Activated B cell treated with CpG ODN at 0.5 μM for 24 hours (primary cell): Measurements from ENCODE around the gene EEF1G. TPM values are rescaled to one million over a fixed set of nuclear protein-coding genes. Genes with fewer than 3 reads are reported as not detected.
A peak's percentile ranks its signal among the peaks of the same experiment; 100 is the strongest.
"Not testable (repeated sequence)": the region's sequence is repeated elsewhere in the genome, so short reads cannot be mapped to it uniquely, and the experiment has no call there.

Experiments used
- ATAC-seq: fragments of 200-7000 bp; cut with Tn5 transposase; one replicate; pipeline ENCODE4 v1.10.0; 2021; ENCODE audit warnings: low read depth, mild to moderate bottlenecking, moderate library complexity
- CTCF ChIA-PET: fragments of 350-600 bp; sonication (Branson Sonifier 250); formaldehyde crosslinking; loops from one replicate; lab custom pipeline; 2021; ENCODE audit warnings: antibody characterized with exemption; lab: Charles Lee
- POLR2A ChIA-PET: fragments of 350-600 bp; sonication (Branson Sonifier 250); formaldehyde crosslinking; loops from one replicate; lab custom pipeline; 2021; ENCODE audit warnings: antibody characterized with exemption; lab: Charles Lee
- DNase-seq: peaks from one replicate; pipeline ENCODE4 v3.0.0; 2022
- H3K27ac Mint-ChIP-seq: one replicate; pipeline ENCODE4 v1.8.0; 2020; ENCODE audit warnings: mixed read lengths
- H3K27me3 Mint-ChIP-seq: one replicate; pipeline ENCODE4 v1.8.0; 2021; ENCODE audit warnings: mixed read lengths
- H3K36me3 Mint-ChIP-seq: one replicate; pipeline ENCODE4 v1.8.0; 2021; ENCODE audit warnings: low read depth, mixed read lengths
- H3K4me1 Mint-ChIP-seq: one replicate; pipeline ENCODE4 v1.8.0; 2021; ENCODE audit warnings: mixed read lengths
- H3K4me3 Mint-ChIP-seq: one replicate; pipeline ENCODE4 v1.8.0; 2020; ENCODE audit warnings: mild to moderate bottlenecking, mixed read lengths
- H3K9me3 Mint-ChIP-seq: one replicate; pipeline ENCODE4 v1.8.0; 2020; ENCODE audit warnings: mixed read lengths
- intact Hi-C: fragments of 100-400 bp; cut with micrococcal nuclease; formaldehyde crosslinking; loops from one replicate; pipeline ENCODE4 v1.15.1; 2024
- total RNA-seq: library from RNA; stranded (reverse); gene quantifications from 2 replicates; pipeline ENCODE4 v1.2.3, GENCODE V29; 2022
- TF ChIP-seq, protein P1 (sequence below): fragments of 200-600 bp; IDR thresholded peaks from one replicate; pipeline ENCODE4 v1.8.0; 2022; ENCODE audit warnings: antibody characterized with exemption, mild to moderate bottlenecking

Gene EEF1G, protein sequence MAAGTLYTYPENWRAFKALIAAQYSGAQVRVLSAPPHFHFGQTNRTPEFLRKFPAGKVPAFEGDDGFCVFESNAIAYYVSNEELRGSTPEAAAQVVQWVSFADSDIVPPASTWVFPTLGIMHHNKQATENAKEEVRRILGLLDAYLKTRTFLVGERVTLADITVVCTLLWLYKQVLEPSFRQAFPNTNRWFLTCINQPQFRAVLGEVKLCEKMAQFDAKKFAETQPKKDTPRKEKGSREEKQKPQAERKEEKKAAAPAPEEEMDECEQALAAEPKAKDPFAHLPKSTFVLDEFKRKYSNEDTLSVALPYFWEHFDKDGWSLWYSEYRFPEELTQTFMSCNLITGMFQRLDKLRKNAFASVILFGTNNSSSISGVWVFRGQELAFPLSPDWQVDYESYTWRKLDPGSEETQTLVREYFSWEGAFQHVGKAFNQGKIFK
- total RNA-seq = 2,373 and 2,524 TPM in 2 replicates

DNA sequence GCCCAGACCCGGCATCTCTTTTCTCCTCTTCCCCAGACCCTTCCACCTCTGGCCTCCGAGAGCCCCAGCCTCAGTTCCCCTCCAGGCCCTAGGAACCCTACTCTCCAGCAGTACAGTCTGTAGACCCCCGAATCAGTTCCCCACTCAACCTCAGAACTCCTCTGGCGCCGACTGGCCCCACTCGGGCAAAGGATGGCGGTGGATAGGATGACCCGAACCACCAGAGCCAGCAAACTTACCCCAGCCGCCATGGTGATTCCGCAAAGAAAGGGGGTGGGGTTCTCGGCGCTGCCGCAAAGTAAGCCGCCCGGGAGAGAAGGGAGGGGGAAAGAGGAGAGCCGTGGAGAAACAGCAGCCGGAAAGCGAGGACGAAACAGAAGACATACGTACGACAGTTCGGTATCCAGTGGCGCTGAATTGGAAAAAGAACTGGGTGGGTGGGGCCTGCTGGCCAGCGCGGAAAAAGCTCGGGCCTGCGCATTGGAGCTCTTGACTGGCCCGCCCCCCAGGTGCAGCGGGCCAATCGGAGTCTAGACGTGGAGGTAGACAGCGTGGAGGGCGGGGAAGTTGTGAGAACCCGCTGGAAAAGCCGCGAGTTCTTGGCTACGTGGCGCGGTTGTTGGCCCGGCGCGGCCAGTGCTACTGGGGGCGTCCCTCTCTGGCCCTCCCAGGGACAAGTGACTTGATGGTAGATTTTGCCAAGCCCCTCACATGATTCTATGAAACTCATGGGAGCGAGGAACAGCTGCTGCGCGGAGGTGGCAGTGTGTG lies at the start of gene EEF1G:
EEF1G (minus strand) TSS at position 300 of the 771 bp plus-strand sequence; CDS start at position 251, 49 bp downstream.
- Mint-ChIP-seq H3K36me3 (peaks cover 83% of the 10 kb centered on the region), H3K27me3 (no peaks in the 10 kb centered on the region), H3K27ac (peak within 1 kb of the TSS; percentile 94), H3K9me3 (no peaks in the 10 kb centered on the region), H3K4me1 (peaks cover 51% of the 10 kb centered on the region), H3K4me3 (peak within 1 kb of the TSS; percentile 97)
- CTCF ChIA-PET = interaction anchor here (0.9 to 1.8 kb wide), 5 partner anchors 18 to 149 kb away, joined by 3 to 6 read pairs (median 4); partner anchors contain the start of gene TUT1
- POLR2A ChIA-PET = interaction anchor here (0.5 to 4.8 kb wide), 44 partner anchors 8 to 1400 kb away, joined by 3 to 121 read pairs (median 6); partner anchors contain the start of genes AHNAK, B3GAT3, C11orf98 and CSKMT
- peak; percentile 92 for DNase-seq
- TF ChIP-seq, protein P1, sequence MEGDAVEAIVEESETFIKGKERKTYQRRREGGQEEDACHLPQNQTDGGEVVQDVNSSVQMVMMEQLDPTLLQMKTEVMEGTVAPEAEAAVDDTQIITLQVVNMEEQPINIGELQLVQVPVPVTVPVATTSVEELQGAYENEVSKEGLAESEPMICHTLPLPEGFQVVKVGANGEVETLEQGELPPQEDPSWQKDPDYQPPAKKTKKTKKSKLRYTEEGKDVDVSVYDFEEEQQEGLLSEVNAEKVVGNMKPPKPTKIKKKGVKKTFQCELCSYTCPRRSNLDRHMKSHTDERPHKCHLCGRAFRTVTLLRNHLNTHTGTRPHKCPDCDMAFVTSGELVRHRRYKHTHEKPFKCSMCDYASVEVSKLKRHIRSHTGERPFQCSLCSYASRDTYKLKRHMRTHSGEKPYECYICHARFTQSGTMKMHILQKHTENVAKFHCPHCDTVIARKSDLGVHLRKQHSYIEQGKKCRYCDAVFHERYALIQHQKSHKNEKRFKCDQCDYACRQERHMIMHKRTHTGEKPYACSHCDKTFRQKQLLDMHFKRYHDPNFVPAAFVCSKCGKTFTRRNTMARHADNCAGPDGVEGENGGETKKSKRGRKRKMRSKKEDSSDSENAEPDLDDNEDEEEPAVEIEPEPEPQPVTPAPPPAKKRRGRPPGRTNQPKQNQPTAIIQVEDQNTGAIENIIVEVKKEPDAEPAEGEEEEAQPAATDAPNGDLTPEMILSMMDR = no peak
- peak; percentile 94 for ATAC-seq
- intact Hi-C loops = loop anchor here (1.0 to 5.0 kb wide), 7 partner anchors 18 to 259 kb away; partner anchors contain the start of genes EML3, STX5, TEX54 and TUT1

DNA sequence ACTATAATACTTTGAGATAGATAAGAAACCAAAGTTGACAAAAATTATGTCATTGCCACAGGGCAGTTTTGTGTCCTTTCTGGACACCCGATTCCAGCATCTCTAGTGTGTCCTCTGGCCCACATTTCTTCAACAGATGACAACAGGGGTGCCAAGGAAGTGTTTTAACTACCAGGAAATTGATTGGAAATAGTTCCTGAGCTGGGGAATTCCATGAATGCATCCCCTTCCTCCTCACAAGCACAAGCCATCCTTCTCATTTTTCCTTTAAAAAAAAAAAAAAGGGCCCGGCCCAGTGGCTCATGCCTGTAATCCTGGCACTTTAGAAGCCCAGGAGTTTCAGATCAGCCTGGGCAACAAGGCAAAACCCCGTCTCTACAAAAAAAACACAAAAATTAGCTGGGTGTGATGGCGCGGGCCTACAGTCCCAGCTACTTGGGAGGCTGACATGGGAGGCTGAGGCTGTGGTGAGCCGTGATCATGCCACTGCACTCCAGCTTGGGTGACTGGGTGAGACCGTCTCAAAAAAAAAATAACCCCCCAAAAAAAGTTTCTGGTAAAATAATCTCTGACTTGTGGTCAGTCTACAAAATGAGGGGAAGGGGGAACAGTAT lies 48.9 kb upstream of the EEF1G start:
- peak overlapping the region; percentile 93 for H3K27ac Mint-ChIP-seq
- ATAC-seq (no peak), DNase-seq (no peak)
- POLR2A ChIA-PET = interaction anchor here (0.7 to 5.1 kb wide), 31 partner anchors 7 to 259 kb away, joined by 3 to 109 read pairs (median 5); partner anchors contain the start of genes C11orf98, CSKMT, EEF1G and EML3
- TF ChIP-seq, protein P1 = no peak
- intact Hi-C loops = loop anchor here (1.0 kb wide), 7 partner anchors 10 to 106 kb away; partner anchors contain the start of genes C11orf98, CSKMT, EML3 and GANAB
- CTCF ChIA-PET = interaction anchor here (0.6 to 2.7 kb wide), 4 partner anchors 11 to 53 kb away, joined by 3 to 16 read pairs (median 5); partner anchors contain the start of gene TUT1
- H3K9me3 Mint-ChIP-seq = no peaks in the 10 kb centered on the region
- H3K27me3 Mint-ChIP-seq = no peaks in the 10 kb centered on the region
- H3K4me1 Mint-ChIP-seq = peaks cover 19% of the 10 kb centered on the region
- H3K36me3 Mint-ChIP-seq = peaks cover 45% of the 10 kb centered on the region
- peak overlapping the region; percentile 90 for H3K4me3 Mint-ChIP-seq

DNA sequence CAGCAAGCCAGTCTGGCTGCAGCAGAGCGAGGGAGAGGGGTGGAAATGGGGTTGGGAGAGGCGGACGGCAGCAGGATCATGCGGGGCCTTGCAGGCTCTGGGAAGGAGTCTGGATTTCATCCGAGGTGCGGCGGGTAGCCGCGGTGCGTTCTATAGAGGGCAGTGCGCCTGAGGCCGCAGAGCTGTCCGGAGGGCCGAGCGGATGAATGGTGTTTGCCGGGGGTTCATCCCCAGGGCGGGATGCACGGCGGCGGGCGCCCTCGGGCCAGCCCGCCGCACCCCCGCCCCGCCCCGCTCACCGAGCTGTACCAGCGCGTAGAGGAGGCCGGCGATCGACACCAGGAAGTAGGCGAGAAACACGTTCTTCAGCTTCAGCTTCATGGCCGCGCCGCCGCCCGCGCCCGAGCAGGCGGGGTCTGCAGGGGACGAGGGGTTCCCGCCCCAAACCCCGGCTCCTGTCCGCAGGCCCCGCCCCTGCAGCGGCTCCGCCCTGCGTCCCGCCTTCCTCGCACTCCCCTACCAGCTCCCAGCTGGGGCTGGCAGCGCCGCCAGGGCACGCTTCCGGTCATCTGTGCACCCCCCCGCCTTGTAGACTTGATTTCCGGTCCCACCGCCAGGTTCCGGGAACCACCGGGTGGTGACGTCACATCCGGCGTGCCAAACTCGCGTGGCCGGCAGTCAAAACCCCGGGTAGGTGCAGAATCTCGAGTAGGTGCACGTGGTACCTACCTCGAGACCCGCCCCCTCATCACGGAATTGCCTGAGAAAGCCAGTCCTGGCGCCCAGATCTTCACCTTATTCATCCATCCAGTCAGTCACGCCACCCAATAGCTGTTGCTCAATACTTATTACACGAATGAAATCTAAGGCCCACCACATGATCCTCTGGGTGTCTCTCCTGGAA lies 48.1 kb upstream of the EEF1G start, which contains the start of gene B3GAT3:
B3GAT3 (minus strand) TSS at position 420 of the 904 bp plus-strand sequence; CDS start at position 381, 39 bp downstream.
- Mint-ChIP-seq H3K27ac (peak within 1 kb of the TSS; percentile 93), H3K36me3 (peaks cover 42% of the 10 kb centered on the region), H3K9me3 (no peaks in the 10 kb centered on the region), H3K4me1 (peaks cover 19% of the 10 kb centered on the region), H3K27me3 (no peaks in the 10 kb centered on the region), H3K4me3 (peak within 1 kb of the TSS; percentile 90)
- ChIA-PET CTCF (interaction anchor here (0.6 to 2.7 kb wide), 7 partner anchors 10 to 197 kb away, joined by 3 to 16 read pairs (median 3); partner anchors contain the start of gene TUT1), POLR2A (interaction anchor here (0.5 to 5.1 kb wide), 41 partner anchors 8 to 260 kb away, joined by 3 to 109 read pairs (median 5); partner anchors contain the start of genes C11orf98, CSKMT, EEF1G and EML3)
- ATAC-seq = peak; percentile 92
- TF ChIP-seq, protein P1 = no peak
- intact Hi-C loops = loop anchor here (1.0 kb wide), 7 partner anchors 10 to 106 kb away; partner anchors contain the start of genes C11orf98, CSKMT, EML3 and GANAB
- peak; percentile 93 for DNase-seq

DNA sequence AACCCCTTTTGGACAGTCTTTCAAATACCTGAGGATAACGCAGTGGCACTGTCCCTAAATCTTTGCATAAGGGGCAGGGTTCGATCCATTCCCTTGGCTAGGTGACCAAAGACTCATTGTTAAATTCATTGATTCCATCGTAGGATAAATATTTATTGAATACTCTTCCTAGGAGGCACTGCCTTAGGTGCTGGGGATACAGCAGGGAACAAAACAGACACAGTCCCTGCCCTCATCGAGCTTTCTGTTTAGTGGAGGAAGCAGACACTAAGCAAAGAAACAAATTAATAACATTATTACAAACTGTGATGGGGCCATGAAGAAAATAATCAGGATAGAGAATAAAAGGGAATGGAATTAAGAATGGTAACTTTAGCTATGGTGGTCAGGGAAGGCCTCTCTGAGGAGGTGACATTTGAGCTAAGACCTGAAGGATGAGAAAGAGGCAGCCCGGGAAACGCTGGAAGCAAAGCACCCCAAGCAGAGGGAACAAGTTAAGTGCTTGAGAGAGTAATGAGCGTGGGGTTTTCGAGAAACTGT lies 47.4 kb upstream of the EEF1G start:
- H3K27ac Mint-ChIP-seq = peak overlapping the region; percentile 83
- H3K27me3 Mint-ChIP-seq = no peaks in the 10 kb centered on the region
- H3K36me3 Mint-ChIP-seq = peaks cover 42% of the 10 kb centered on the region
- POLR2A ChIA-PET = interaction anchor here (0.5 to 5.1 kb wide), 27 partner anchors 9 to 260 kb away, joined by 3 to 109 read pairs (median 5); partner anchors contain the start of genes C11orf98, CSKMT, EEF1G and EML3
- TF ChIP-seq, protein P1 = no peak
- CTCF ChIA-PET = interaction anchor here (0.9 to 2.7 kb wide), 5 partner anchors 9 to 196 kb away, joined by 3 to 16 read pairs (median 3); partner anchors contain the start of gene TUT1
- H3K9me3 Mint-ChIP-seq = no peaks in the 10 kb centered on the region
- no peak for DNase-seq
- peaks cover 19% of the 10 kb centered on the region for H3K4me1 Mint-ChIP-seq
- H3K4me3 Mint-ChIP-seq = peak overlapping the region; percentile 90
- intact Hi-C loops = no loop called here
- no peak for ATAC-seq

DNA sequence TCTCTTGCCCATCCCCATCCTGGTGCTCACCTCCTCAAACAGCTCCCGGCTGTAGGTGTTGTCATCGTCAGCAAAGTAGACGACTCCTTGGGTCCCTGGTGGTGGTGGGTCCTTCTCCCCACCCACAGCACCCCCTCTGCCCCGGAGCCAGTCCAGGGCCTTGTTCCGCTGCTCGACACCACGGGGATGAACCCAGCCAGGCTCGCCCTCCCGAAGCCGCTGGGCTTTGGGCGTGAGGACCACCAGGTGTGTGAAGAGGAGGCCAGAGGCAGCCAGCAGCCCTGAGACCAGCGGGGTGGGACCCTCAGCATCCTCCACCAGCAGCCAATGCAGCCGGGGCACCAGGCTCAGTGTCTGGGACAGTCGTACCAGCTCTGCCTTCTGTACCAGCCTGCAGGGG lies 43.3 kb upstream of the EEF1G start:
- H3K36me3 Mint-ChIP-seq = peaks cover 36% of the 10 kb centered on the region
- H3K9me3 Mint-ChIP-seq, CTCF ChIA-PET: not testable (repeated sequence)

More for the DNA sequence above, 43.3 kb upstream of the EEF1G start:
- DNase-seq, H3K4me3 Mint-ChIP-seq, intact Hi-C loops, ATAC-seq, POLR2A ChIA-PET, H3K27ac Mint-ChIP-seq, H3K27me3 Mint-ChIP-seq: not testable (repeated sequence)
- H3K4me1 Mint-ChIP-seq = peaks cover 15% of the 10 kb centered on the region
